Body of pancreas (tissue), 4 donors: ENCODE measurements around the gene TENM4. TPM values are rescaled to one million over a fixed set of nuclear protein-coding genes. Genes with fewer than 3 reads are reported as not detected.

ENCODE experiments used
- ATAC-seq: fragments of 150-250 bp; one replicate; pipeline ENCODE4 v1.9.1; 2016
- DNase-seq, 4 donors: peaks; one replicate each; pipeline ENCODE4 v3.0.0-alpha.2; 2019
- H3K27ac ChIP-seq, 4 donors: fragments of 200-600 bp; sonication (generic); 1 replicate in 3 of 4; 2 replicates in 1 of 4; pipeline versions ENCODE4 v1.5.1 to v1.6.1; 2016 to 2019; ENCODE audit warnings: mild to moderate bottlenecking in 1 of 4, mixed read lengths in 1 of 4, moderate library complexity in 1 of 4
- H3K27me3 ChIP-seq, 2 donors: fragments of 200-600 bp; sonication (generic); one replicate each; pipeline ENCODE4 v1.6.0; 2016; ENCODE audit warnings: mild to moderate bottlenecking in 1 of 2
- H3K36me3 ChIP-seq, 2 donors: fragments of 200-600 bp; sonication (generic); replicated peaks in 1 of 2; 2 replicates each; pipeline ENCODE4 v1.5.1; 2016; ENCODE audit warnings: low read depth in 2 of 2; ENCODE audit not compliant: insufficient read depth in 1 of 2
- H3K4me1 ChIP-seq: fragments of 200-600 bp; sonication (generic); one replicate; pipeline ENCODE4 v1.6.0; 2016
- H3K4me3 ChIP-seq, 2 donors: fragments of 200-600 bp; sonication (generic); 1 replicate in 1 of 2; 2 replicates in 1 of 2; pipeline ENCODE4 v1.5.1; 2016 to 2019
- H3K9me3 ChIP-seq, 3 donors: fragments of 200-600 bp; sonication (generic); 1 replicate in 2 of 3; 2 replicates in 1 of 3; pipeline ENCODE4 v1.5.1; 2016
- POLR2A ChIP-seq, 3 donors: fragments of 450-650 bp; IDR thresholded peaks; one replicate each; pipeline ENCODE4 v1.6.1; 2016; ENCODE audit warnings: antibody characterized with exemption in 3 of 3, mild to moderate bottlenecking in 2 of 3
- WGBS, 2 donors: methylation state at CpG; one replicate each; pipeline ENCODE4 v1.1.5; 2017; 5-methylcytosine and 5-hydroxymethylcytosine counted together
- intact Hi-C: fragments of 100-400 bp; cut with DNase I; formaldehyde crosslinking; loops from one replicate; pipeline ENCODE4 v1.15.1; 2023
- total RNA-seq, 2 donors: library from RNA; depleted of rRNA; stranded (reverse); fragments of >200 nt; gene quantifications; one replicate each; pipeline ENCODE4 v1.1.0, GENCODE V29; 2016
- TF ChIP-seq, protein P1 (sequence below), 7 experiments: fragments of 450-650 bp in 4 of 7; fragments of 200-600 bp in 3 of 7; sonication (generic) in 3 of 7; IDR thresholded peaks; one replicate each; pipeline ENCODE4 v1.5.1; 2016 to 2019; ENCODE audit warnings: antibody characterized with exemption in 7 of 7

The TENM4 gene
- total RNA-seq, 2 donors from 2014 or later: 0.78 to 6.6 TPM

DNA sequence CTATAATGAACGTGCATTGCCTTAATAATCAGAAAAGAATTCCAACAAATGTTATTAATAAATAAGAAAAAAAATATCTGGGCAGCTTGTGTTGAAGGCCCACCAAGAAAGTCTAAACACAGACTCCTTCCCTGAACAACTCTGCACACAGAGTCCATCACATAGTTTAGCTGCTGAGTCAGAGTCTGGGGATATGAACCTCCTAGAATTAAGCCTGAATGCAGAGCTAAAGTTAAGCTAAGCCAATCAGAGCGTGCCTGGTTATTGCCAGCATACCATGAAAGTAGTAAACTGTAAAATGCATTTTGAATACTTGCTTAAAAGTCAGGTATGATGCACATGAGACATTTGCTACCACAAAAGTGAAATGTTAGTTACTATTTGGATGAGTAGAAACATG, 25.6 kb upstream of the TENM4 start:
- TF ChIP-seq, protein P1, sequence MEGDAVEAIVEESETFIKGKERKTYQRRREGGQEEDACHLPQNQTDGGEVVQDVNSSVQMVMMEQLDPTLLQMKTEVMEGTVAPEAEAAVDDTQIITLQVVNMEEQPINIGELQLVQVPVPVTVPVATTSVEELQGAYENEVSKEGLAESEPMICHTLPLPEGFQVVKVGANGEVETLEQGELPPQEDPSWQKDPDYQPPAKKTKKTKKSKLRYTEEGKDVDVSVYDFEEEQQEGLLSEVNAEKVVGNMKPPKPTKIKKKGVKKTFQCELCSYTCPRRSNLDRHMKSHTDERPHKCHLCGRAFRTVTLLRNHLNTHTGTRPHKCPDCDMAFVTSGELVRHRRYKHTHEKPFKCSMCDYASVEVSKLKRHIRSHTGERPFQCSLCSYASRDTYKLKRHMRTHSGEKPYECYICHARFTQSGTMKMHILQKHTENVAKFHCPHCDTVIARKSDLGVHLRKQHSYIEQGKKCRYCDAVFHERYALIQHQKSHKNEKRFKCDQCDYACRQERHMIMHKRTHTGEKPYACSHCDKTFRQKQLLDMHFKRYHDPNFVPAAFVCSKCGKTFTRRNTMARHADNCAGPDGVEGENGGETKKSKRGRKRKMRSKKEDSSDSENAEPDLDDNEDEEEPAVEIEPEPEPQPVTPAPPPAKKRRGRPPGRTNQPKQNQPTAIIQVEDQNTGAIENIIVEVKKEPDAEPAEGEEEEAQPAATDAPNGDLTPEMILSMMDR (IDR thresholded peaks at IDR 0.05): no peak
- TF ChIP-seq POLR2A (IDR thresholded peaks at IDR 0.05): no peak
- Histone ChIP-seq H3K27me3 (no peaks in the 10 kb centered on the region), H3K4me3 (no peak overlapping the region), H3K36me3 (no peaks in the 10 kb centered on the region), H3K9me3 (no peaks in the 10 kb centered on the region), H3K27ac (no peak overlapping the region), H3K4me1 (no peaks in the 10 kb centered on the region)
- ATAC-seq (no peak), DNase-seq (no peak)
- 45 to 56% methylated on average over 2 of the region's 2 CpGs for WGBS, 2 donors
- intact Hi-C loops: no loop called here

DNA sequence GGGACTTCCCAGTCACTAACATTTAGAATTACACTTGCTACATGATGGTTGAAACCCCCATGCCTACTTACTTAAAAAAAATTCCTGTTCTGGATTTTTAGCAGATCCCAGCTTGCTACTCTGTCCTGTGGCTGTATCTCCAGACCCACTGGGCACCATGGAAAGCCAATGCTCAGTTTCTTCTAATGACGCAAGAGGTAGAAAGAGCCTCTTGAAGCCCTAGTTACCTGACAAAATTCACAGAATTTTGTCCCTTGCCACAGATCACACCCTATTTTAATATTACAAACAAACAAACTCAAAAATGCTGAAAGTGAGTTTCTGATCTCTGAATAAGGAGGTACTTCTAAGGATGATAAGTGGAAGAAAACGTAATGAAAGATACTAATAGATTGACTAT, 24.3 kb upstream of the TENM4 start:
- no peaks in the 10 kb centered on the region for H3K36me3 ChIP-seq
- no peak overlapping the region for H3K4me3 ChIP-seq
- DNase-seq (no peak), ATAC-seq (no peak)
- 86 to 88% methylated on average over 2 of the region's 2 CpGs for WGBS, 2 donors
- no peak for TF ChIP-seq POLR2A (IDR thresholded peaks at IDR 0.05)
- TF ChIP-seq, protein P1 (IDR thresholded peaks at IDR 0.05): no peak
- H3K9me3 ChIP-seq: no peaks in the 10 kb centered on the region
- H3K27me3 ChIP-seq: no peaks in the 10 kb centered on the region
- no peaks in the 10 kb centered on the region for H3K4me1 ChIP-seq
- intact Hi-C loops: no loop called here
- H3K27ac ChIP-seq: no peak overlapping the region

DNA sequence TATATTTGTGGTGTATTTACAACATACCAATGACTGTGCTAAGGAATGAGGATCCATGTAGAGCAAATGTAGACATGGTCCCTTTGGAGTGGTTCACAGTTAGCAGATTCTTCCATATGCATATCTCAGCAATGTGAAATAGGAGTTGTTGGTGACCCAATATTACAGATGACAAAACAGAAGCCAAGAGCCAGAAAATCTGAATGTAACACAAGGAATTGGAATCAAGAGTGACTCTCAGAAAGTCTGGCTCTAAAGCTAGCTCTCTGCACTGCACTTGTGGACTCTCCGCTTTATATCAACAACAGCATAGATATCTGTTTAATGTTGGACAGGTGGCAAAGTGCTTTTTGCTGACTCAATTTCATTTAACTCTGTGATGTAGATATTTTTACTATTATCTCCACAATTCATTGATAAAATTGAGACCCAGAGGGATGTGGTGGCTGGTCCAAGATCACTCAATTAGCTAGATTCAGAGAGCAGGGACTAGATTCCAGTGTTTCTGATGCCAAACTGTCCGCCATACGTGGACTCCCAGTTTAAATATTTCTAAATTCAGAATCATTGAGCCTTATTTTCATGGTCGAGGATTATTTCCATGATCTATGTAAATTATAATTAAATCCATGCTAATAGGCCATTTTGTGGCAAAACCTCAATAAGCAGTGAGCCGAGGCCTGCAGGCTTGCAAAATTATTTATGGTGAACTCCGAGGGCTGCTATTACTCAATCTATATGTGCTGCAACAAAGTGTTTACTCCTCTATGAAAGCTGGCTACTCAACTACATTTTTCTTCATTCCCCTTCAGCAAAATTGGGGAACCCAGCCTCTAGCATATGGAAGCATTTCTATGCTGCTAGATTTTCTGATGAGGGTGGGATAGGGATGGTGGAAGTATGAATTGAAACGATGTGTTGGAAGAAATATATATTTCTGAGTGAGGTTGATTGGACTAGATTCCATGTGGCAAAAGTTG, 21.1 kb upstream of the TENM4 start:
- intact Hi-C loops: no loop called here
- Histone ChIP-seq H3K9me3 (no peaks in the 10 kb centered on the region), H3K27ac (no peak overlapping the region), H3K4me1 (no peaks in the 10 kb centered on the region), H3K27me3 (no peaks in the 10 kb centered on the region), H3K36me3 (no peaks in the 10 kb centered on the region), H3K4me3 (no peak overlapping the region)
- 77 to 81% methylated on average over 7 of the region's 7 CpGs for WGBS, 2 donors
- TF ChIP-seq POLR2A (IDR thresholded peaks at IDR 0.05): no peak
- TF ChIP-seq, protein P1 (IDR thresholded peaks at IDR 0.05): no peak
- no peak for DNase-seq
- ATAC-seq: no peak

DNA sequence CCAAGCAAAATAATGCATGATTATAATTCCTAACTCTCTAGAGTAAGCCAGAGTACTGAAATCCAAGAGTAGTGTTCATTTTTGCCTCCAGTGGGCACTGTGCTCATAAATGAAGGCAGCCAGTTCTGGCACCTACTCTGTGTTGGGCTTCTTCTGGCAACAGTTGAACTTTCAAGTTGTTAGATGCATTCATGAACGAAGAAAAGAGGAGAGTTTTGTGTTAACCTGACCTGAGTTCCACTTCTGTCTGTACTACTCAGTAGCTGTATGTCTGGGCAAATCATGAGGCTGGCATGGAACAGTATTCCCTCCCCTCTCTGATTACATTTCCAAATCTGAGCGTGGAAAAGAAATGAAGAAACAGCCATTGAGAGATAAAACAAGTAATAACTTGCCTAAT, 20.3 kb upstream of the TENM4 start:
- Histone ChIP-seq H3K9me3 (no peaks in the 10 kb centered on the region), H3K4me1 (no peaks in the 10 kb centered on the region), H3K36me3 (no peaks in the 10 kb centered on the region), H3K27me3 (no peaks in the 10 kb centered on the region), H3K27ac (no peak overlapping the region), H3K4me3 (no peak overlapping the region)
- ATAC-seq (no peak), DNase-seq (peak in 2 of 4 donors; percentile 15 to 18)
- TF ChIP-seq, protein P1 (IDR thresholded peaks at IDR 0.05): peak in 4 of 7 experiments; percentile 22 to 38 (median 25)
- TF ChIP-seq POLR2A (IDR thresholded peaks at IDR 0.05): no peak
- 55 to 60% methylated on average over 2 of the region's 2 CpGs for WGBS, 2 donors
- intact Hi-C loops: no loop called here
